A673 (cell line): ENCODE data around the gene FTO. TPM values are rescaled to one million over a fixed set of nuclear protein-coding genes. Genes with fewer than 3 reads are reported as not detected.

Experiments
- BruUV-seq: library from RNA; stranded (reverse); fragments of 400-500 nt; replicated peaks from 2 replicates; lab custom pipeline; 2021; lab: Mats Ljungman, UMichigan
- CTCF ChIA-PET: fragments of 300-600 bp; sonication (Branson Sonifier 250); formaldehyde crosslinking; loops from one replicate; lab custom pipeline; 2022; ENCODE audit warnings: antibody characterized with exemption; lab: Charles Lee
- POLR2A ChIA-PET: fragments of 300-600 bp; sonication (Branson Sonifier 250); formaldehyde crosslinking; loops from one replicate; lab custom pipeline; 2022; ENCODE audit warnings: antibody characterized with exemption; ENCODE audit not compliant: low non-redundant PET; lab: Charles Lee
- DNase-seq: peaks from one replicate; pipeline ENCODE4 v3.0.0-alpha.2; 2015; ENCODE audit warnings: low spot score
- H3K27ac ChIP-seq: fragments of 200-600 bp; sonication (generic); 2 replicates; pipeline ENCODE4 v1.5.1; 2016; ENCODE audit warnings: mixed run types, low read depth, mild to moderate bottlenecking, mixed read lengths, antibody characterized with exemption, low read length; ENCODE audit not compliant: poor library complexity, severe bottlenecking
- H3K27me3 ChIP-seq: fragments of 200-600 bp; sonication (generic); replicated peaks from 2 replicates; pipeline ENCODE4 v1.6.1; 2017; ENCODE audit warnings: mixed run types, low read depth, mild to moderate bottlenecking, mixed read lengths, antibody characterized with exemption, low read length; ENCODE audit not compliant: insufficient read depth, poor library complexity
- H3K36me3 ChIP-seq: fragments of 200-600 bp; sonication (generic); 2 replicates; pipeline ENCODE4 v1.6.1; 2016; ENCODE audit warnings: mixed run types, mild to moderate bottlenecking, mixed read lengths, antibody characterized with exemption, low read length; ENCODE audit not compliant: insufficient read depth, poor library complexity, severe bottlenecking
- H3K4me1 ChIP-seq: fragments of 200-600 bp; sonication (generic); 2 replicates; pipeline ENCODE4 v1.6.1; 2017; ENCODE audit warnings: mixed run types, mild to moderate bottlenecking, mixed read lengths, antibody characterized with exemption, low read length; ENCODE audit not compliant: insufficient read depth, poor library complexity, severe bottlenecking
- H3K4me3 ChIP-seq: fragments of 200-600 bp; sonication (generic); 2 replicates; pipeline ENCODE4 v1.5.1; 2016; ENCODE audit warnings: low read depth, mixed run types, mild to moderate bottlenecking, mixed read lengths, low read length; ENCODE audit not compliant: poor library complexity, severe bottlenecking
- H3K9me3 ChIP-seq: fragments of 200-600 bp; sonication (generic); 2 replicates; pipeline ENCODE4 v1.6.1; 2016; ENCODE audit warnings: mixed run types, low read depth, mild to moderate bottlenecking, mixed read lengths, antibody characterized with exemption, low read length; ENCODE audit not compliant: poor library complexity, severe bottlenecking
- EZH2 ChIP-seq: fragments of 200-600 bp; sonication (generic); IDR thresholded peaks from 2 replicates; pipeline ENCODE4 v1.6.1; 2017; ENCODE audit warnings: borderline replicate concordance, low read depth, mild to moderate bottlenecking, mixed read lengths, antibody characterized with exemption, low read length; ENCODE audit not compliant: poor library complexity, severe bottlenecking
- intact Hi-C: fragments of 100-400 bp; cut with micrococcal nuclease; formaldehyde crosslinking; loops from one replicate; pipeline ENCODE4 v1.10.0; 2022; ENCODE audit not compliant: unreplicated experiment
- total RNA-seq: library from RNA; stranded (reverse); gene quantifications from 2 replicates; pipeline ENCODE4 v1.2.3, GENCODE V29; 2021
- TF ChIP-seq, protein P1 (sequence below): fragments of 300-800, 200-600 bp; sonication (generic); conservative IDR thresholded peaks from 2 replicates; pipeline ENCODE4 v1.5.1; 2017; ENCODE audit warnings: low read depth, mild to moderate bottlenecking, antibody characterized with exemption, low read length, moderate library complexity, mixed read lengths

The FTO gene
- total RNA-seq, 1 experiment from 2014 or later, result 73.4 TPM

DNA sequence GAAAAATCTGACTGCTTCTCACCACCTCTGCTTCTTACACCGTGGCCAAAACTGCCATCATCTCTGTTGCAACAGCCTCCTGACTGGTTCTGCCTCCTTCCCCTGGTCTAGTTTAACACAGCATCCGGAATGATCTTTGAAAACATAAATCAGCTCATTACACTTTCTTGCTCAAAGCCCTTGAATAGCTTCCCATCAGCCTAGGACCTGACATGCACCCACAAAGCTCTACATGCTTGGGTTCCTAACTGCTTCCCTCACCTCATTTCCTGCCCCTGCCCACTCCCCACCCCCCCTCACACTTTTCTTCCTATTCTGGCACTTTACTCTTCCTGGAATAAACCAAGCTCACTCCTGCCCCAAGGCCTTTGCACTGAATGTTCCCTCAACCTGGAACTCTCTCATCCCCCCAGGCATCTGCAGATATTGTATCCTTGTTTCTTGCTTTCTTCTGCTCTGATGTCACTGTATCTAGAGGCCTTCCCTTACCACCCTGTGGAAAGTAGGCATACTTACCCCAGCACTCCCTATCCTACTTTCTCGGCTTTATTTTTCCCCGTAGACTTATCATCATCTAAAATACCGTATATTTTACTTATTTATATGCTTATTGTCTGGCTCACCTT is 112.4 kb downstream of the FTO start:
- H3K36me3 ChIP-seq, result no peaks in the 10 kb centered on the region
- H3K27ac ChIP-seq, result no peak overlapping the region
- intact Hi-C loops, result no loop called here
- H3K4me1 ChIP-seq, result peaks cover 30% of the 10 kb centered on the region
- H3K27me3 ChIP-seq, result no peaks in the 10 kb centered on the region
- DNase-seq, result no peak
- TF ChIP-seq, protein P1, sequence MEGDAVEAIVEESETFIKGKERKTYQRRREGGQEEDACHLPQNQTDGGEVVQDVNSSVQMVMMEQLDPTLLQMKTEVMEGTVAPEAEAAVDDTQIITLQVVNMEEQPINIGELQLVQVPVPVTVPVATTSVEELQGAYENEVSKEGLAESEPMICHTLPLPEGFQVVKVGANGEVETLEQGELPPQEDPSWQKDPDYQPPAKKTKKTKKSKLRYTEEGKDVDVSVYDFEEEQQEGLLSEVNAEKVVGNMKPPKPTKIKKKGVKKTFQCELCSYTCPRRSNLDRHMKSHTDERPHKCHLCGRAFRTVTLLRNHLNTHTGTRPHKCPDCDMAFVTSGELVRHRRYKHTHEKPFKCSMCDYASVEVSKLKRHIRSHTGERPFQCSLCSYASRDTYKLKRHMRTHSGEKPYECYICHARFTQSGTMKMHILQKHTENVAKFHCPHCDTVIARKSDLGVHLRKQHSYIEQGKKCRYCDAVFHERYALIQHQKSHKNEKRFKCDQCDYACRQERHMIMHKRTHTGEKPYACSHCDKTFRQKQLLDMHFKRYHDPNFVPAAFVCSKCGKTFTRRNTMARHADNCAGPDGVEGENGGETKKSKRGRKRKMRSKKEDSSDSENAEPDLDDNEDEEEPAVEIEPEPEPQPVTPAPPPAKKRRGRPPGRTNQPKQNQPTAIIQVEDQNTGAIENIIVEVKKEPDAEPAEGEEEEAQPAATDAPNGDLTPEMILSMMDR, result no peak
- TF ChIP-seq EZH2, result no peak
- POLR2A ChIA-PET, result interaction anchor here (0.7 kb wide), 1 partner anchor 32 kb away, joined by 3 read pairs; no protein-coding TSS in a partner anchor
- CTCF ChIA-PET, result no interaction called here
- no peaks in the 10 kb centered on the region for H3K9me3 ChIP-seq
- H3K4me3 ChIP-seq, result no peak overlapping the region
- BruUV-seq, result no TSS peak

DNA sequence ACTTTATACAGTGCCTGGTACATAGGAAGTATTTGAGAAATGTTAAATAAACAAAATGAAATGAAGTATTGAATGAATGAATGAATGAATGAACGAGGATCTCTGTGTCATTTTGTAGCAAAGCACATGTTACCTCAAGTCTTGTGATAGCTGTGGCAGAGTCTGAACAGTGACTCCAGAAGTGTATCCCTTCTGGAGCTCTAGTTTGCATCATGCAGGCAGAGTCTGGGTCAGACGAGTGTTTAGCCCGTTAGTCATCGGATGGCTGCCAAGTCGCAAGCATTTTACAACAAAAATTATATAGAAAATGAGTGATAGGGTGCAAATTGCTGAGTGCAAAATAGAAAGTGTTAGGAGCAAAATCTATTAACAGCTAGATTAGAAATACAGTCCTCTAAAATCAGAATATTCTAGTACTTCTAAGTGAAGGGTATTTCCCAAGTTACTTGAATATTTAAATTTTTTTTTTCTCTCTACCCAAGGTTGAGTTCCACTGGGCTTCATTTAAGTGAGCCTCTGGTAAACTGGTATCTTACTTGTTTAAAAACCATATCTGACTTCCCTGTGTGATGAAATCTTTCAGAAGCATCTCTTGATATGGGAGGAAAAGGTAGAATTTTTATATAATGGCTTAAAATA is 113.3 kb downstream of the FTO start:
- ChIA-PET CTCF (no interaction called here), POLR2A (interaction anchor here (0.7 kb wide), 1 partner anchor 31 kb away, joined by 3 read pairs; no protein-coding TSS in a partner anchor)
- Histone ChIP-seq H3K36me3 (no peaks in the 10 kb centered on the region), H3K27me3 (no peaks in the 10 kb centered on the region), H3K9me3 (no peaks in the 10 kb centered on the region), H3K27ac (peak overlapping the region; percentile 10), H3K4me1 (peaks cover 30% of the 10 kb centered on the region), H3K4me3 (no peak overlapping the region)
- DNase-seq, result peak; percentile 56
- intact Hi-C loops, result no loop called here
- TF ChIP-seq, protein P1, result no peak
- no peak for TF ChIP-seq EZH2
- no TSS peak for BruUV-seq

DNA sequence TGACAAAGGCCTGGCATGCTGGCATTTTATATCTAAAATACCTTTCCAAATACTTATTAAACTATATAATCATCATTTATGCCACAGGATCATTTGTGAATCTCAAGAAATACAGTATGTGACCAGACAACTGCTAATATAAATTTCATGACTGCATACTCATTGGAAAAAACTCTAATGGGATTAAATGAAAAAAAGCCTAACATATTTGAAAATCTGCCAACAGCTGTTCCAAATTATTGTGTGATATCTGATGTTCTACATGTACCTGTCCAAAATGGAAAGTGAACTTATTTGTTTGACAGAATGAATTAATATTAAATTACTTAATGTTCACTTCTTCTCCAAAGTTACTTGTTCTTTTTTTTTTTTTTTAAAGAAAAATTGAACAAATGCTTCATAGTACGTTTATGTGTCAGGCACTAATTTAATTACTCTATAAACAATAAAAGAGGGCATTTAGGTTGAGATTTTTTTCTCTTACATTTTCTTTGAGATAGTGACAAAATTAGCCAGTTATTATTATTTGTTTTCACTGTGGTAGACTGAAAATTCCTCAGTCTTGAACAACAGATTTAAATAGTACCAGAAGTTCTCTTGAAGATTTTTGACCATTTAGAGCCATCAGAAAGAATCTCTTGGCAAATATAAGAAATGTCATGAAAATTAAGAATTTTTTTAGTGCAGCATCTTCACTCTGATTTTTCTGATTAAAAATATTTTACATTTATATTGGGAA is 114.0 kb downstream of the FTO start:
- intact Hi-C loops, result no loop called here
- no peak for TF ChIP-seq EZH2
- TF ChIP-seq, protein P1, result no peak
- Histone ChIP-seq H3K27ac (peak overlapping the region; percentile 10), H3K4me1 (peaks cover 30% of the 10 kb centered on the region), H3K36me3 (no peaks in the 10 kb centered on the region), H3K27me3 (no peaks in the 10 kb centered on the region), H3K9me3 (no peaks in the 10 kb centered on the region), H3K4me3 (no peak overlapping the region)
- ChIA-PET POLR2A (no interaction called here), CTCF (no interaction called here)
- peak; percentile 53 for DNase-seq
- no TSS peak for BruUV-seq
